GM18498 (cell line): ENCODE data around the gene ZFP69.

ENCODE experiments used
- ATAC-seq: cut with Tn5 transposase; IDR thresholded peaks from one replicate; pipeline ENCODE4 v1.9.1; 2021; ENCODE audit warnings: mild to moderate bottlenecking, moderate library complexity; ENCODE audit not compliant: unreplicated experiment

Gene ZFP69

DNA sequence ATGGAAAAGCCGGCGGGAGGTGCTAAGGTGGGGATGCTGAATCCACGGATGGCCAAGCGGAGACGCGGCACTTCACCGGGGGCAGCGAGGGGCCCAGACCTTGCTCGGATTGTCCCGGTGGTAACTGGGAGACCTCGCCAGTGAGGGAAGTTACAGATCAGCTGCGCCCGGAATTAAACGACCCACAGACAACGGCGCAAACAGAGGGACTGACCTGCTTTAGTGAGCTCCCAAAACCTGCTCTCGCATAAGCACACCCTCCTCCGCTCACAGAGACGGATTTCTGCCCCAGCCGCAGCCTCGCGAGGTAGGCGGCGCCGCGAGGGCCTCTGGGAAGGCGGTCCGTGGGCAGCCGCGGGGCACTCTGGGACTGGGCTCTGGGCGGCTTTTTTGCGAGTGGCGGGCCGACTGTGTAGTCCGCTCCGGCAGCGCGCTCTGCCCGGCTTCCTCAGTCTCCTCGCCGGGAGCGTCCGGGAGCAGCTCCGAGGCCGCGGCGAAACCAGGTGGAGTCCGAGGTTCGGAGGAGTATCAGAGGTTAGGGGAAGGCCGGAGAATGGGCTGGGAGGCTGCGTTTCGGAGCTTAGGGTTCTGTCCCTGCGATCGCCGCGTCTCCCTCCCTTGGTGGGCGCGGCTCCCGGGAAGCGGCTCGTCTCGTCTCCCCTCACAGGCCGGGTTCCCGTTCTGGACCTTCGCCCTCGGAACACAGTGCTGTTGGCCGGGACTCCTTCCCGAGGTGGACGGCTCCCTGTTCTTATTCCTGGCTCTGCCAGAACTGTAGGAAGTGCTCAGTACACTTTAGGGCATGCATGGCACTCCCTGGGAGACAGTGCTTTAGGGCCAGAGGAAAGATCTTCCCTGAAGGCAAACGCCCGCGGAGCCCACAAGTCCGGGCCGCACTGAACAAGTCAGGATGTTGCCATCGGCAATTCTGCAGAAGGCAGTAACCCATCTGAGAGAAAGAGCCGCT lies 31.6 kb downstream of the ZFP69 start, which contains the start of gene EXO5:
EXO5 (plus strand) TSS at position 393 of the 967 bp plus-strand sequence. CDS start 5,778 bp downstream, outside the sequence.
- ATAC-seq, result peak; percentile 88

DNA sequence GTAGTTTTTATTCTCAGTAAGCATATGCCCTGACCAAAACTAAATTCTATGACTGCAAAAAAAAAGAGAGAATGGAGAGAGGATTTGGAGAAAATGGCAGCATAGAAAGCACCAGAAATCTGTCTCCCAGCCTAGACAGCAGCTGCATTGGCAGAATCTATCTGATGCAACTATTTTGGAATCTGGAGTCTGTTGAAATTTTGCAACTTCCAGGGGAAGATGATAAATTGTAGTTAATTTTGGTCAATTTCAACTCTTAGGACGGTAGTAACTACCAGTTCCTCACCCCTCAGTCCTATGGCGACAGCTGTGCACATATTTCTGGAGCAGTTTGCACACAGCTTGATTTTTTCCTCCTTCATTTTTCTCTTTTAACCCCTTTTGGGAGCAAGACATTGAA lies 42.4 kb downstream of the ZFP69 start:
- no peak for ATAC-seq

DNA sequence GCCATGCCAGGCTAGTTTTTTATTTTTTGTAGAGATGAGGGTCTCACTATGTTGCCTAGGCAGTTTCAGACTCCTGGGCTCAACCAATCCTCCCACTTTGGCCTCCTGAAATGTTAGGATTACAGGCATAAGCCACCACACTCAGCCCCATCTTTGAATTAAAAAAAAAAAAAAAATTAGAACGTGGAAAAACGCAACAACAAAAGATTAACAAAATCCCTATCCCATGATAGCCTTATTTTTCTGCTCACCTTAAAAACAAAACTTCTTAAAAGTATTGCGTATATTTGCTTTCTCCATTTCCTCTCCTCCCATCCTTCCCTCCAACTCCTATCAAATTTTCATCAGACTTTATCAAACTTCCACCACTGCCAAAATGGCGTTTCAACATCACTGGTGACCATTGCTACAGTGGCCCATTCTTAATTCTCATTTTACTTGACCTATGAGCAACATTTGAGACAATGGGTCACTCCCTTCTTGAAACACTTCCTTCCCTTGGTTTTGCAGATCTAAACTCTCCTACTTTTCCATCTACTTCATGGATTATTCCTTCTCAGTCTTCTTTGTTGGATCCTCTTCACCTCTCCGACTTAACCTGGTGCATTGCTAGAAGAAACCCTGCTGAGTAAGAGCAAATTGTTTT lies 53.8 kb downstream of the ZFP69 start:
- no peak for ATAC-seq

DNA sequence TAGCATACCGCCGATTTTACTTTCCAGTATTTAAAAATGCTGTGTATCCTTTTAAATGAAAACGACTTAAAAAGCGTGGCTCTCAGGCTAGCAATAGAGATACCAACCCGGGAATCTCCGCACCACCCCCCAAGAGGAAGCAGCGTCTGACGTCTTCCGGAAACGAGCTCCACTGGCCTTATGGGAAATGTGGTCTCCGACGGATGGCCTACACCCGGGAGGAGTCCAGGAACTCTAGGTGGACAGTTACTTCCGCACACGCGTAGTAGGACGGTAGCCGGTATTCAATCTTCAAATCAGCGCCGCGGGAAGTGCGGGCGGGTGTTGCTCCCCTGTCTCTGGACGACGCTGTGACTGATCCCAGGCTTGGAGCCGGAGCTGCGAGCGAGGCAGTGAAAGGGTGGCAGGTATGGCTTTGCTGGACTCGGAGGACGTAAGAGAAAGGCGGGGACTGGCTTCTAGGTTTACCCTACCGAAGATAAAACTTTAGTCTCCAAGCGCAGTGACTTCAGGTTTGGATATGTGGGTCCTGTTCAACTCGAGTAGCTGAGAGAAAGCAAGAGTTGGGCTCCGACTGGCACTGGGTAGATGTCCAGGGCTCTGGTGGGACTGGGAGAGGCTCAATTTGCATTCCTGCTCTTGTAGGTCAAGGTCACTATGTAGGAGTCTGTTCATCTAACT lies 54.4 kb downstream of the ZFP69 start, which contains the start of gene ZNF684:
ZNF684 (plus strand) TSS at position 257 of the 681 bp plus-strand sequence. CDS start 1,530 bp downstream, outside the sequence.
- ATAC-seq, result peak; percentile 98

DNA sequence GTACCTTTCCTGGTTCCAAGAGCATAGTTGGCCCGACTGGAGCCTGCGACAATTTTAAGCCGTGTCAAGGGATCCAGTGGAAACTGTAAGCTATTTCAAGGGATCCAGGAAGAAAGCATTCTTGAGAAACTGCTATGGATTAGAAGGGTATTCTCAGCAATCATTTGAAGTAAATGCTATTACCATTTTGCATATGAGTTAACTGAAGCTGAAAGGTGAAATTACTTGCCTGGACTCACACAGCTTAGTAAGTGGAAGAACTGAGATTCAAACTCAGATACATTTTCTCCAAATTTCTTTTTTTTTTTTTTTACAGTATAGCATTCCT lies 54.9 kb downstream of the ZFP69 start:
- ATAC-seq, result no peak

DNA sequence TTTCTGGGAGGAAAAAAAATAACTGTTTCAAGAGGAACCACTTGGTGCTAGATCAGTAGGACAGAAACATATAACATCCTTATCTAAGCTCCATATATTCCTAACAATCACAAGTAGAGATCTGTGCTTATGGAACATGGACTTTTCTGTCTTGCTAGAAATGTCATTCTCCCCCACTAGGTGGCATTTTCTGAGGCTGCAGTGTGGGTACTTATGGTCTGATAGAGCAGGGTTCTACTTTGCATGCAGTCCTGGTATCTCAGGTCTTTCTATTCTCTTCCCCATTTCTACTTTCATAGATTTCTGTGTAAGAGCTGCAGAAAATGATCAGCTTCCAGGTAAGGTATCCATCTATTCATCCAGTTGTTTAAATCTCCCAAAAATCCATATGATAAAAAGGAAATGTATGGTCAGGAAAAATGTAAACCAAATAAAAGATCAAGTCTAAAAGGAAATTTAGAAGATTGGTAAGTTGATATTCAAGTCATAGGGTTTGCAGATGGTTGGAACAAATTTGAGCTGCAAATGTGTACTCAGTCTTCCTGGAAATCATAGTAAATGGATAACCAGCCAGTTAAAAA lies 55.8 kb downstream of the ZFP69 start:
- no peak for ATAC-seq

DNA sequence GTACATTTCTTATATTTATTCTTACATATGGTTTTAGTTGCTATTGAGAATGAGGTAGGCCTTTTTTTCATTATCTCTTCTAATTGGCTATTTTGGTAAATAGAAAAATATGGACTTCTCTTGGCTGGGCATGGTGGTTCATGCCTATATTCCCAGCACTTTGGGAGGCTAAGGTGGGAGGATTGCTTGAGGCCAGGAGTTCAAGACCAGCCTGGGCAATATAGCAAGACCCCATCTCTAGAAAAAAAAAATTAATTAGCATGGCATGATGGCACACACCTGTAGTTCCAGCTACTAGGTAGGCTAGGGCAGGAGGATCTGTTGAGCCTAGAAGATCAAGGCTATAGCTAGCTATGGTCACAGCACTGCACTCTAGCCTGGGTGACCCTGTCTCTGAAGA lies 57.5 kb downstream of the ZFP69 start:
- ATAC-seq, result no peak

DNA sequence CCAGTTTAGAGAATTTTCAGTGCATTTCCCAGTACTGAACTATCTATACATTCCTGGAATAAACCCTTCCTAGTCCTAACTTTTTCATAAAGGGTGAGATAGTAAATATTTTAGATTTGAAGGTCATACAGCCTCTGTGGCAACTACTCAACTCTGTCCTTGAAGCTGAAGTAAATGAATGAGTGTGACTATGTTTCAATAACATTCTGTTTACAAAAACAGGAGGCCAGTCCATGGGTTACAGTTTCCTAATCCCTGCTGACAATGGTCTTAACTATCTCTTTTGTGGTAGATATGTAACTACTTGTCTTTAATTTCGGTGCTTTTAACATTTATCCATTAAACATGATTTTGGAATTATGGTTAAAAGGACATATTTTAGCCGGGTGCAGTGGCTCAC lies 58.6 kb downstream of the ZFP69 start:
- no peak for ATAC-seq

DNA sequence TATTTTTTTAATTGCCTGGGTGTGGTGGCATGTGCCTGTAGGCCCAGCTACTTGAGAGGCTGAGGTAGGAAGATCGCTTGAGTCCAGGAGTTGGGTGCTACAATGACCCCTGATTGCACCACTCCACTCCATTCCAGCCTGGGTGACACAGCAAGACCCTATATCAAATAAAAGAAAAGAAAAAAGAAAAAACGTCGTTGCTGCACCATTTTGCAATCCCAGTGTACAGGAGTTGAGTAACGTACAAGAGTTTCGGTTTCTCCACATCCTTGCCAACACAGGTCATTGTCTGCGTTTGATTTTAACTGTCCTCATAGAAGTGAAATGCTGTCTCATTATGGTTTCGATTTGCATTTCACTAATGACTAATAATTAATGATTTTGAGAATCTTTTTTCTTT lies 62.2 kb downstream of the ZFP69 start:
- ATAC-seq, result no peak
